Measurements from ENCODE around the gene TMEM54. TPM values are rescaled to one million over a fixed set of nuclear protein-coding genes. Genes with fewer than 3 reads are reported as not detected.

TMEM54 gene
- total and polyA plus RNA-seq, 10 of the 15 experiments (the other 5 are each of a cell fraction or from before 2014, with no cell fraction given), result 0.07 to 0.94 (median 0.56) TPM; not detected in 1

- FAIRE-seq (no peak), ATAC-seq (no peak), DNase-seq (ENCODE audit: low read depth, low spot score) (no peak)
- 31% methylated on average over 19 of the region's 19 CpGs for WGBS (ENCODE audit: insufficient coverage, insufficient replicate concordance, low lambda C conversion rate, missing lambda C conversion rate)
- ChIA-PET SMC1A (ENCODE audit: uncharacterized antibody, unreplicated experiment) (no interaction called here), POLR2A (no interaction called here), CTCF (interaction anchor here (2.1 kb wide), 1 partner anchor 11 kb away, joined by 7 read pairs; no protein-coding TSS in a partner anchor), RAD21 (ENCODE audit: unreplicated experiment) (no interaction called here)
- Histone ChIP-seq H3K27me3 (replicated peaks in 1 of 2; ENCODE audit: control insufficient read depth in 2 of 2, insufficient read depth in 2 of 2, low read length in 1 of 2) (peaks cover 6 to 8% of the 10 kb centered on the region in 2 experiments), H3K27ac (ENCODE audit: control insufficient read depth, insufficient read depth) (no peak overlapping the region), H3K4me1 (ENCODE audit: control insufficient read depth, insufficient read depth, low read length) (no peaks in the 10 kb centered on the region), H3K79me2 (ENCODE audit: control insufficient read depth, insufficient read depth, low read length) (no peaks in the 10 kb centered on the region), H3K36me3 (ENCODE audit: control insufficient read depth in 2 of 2, insufficient read depth in 2 of 2, low read length in 1 of 2) (no peaks in the 10 kb centered on the region), H3K4me3 (no peak overlapping the region), H3K9me3 (replicated peaks; ENCODE audit: control insufficient read depth, insufficient read depth, low read length) (no peaks in the 10 kb centered on the region), H2AFZ (ENCODE audit: control insufficient read depth, low read depth, low read length) (no peak overlapping the region), H3K9ac (ENCODE audit: control insufficient read depth, insufficient read depth, low read length) (no peak overlapping the region), H3K4me2 (ENCODE audit: control insufficient read depth, insufficient read depth) (no peak overlapping the region), H4K20me1 (ENCODE audit: control insufficient read depth, insufficient read depth) (no peaks in the 10 kb centered on the region)
- in situ Hi-C loops (cut with MboI) (no loop called here), intact Hi-C loops (cut with micrococcal nuclease; ENCODE audit: unreplicated experiment) (no loop called here)
- TF ChIP-seq ELK1 (IDR thresholded peaks at IDR 0.05; ENCODE audit: low read depth, low read length), result no peak
- no peak for TF ChIP-seq CBX5 (IDR thresholded peaks at IDR 0.05; ENCODE audit: low read depth)
- TF ChIP-seq GABPA (IDR thresholded peaks at IDR 0.05; ENCODE audit: low read depth), result no peak
- TF ChIP-seq ZBTB11 (CRISPR knock-in tag; IDR thresholded peaks at IDR 0.05), result no peak
- TF ChIP-seq WRNIP1 (IDR thresholded peaks at IDR 0.05; ENCODE audit: borderline replicate concordance, low read depth, low read length), result no peak
- TF ChIP-seq NFIC (IDR thresholded peaks at IDR 0.05; ENCODE audit: low read depth, low read length), result no peak
- no peak for TF ChIP-seq FOXM1 (IDR thresholded peaks at IDR 0.05; ENCODE audit: low read depth, low read length)
- TF ChIP-seq IRF4 (IDR thresholded peaks at IDR 0.05; ENCODE audit: low read depth, low read length), result no peak
- TF ChIP-seq POLR2A (IDR thresholded peaks at IDR 0.05; ENCODE audit: low read depth, low read length), result no peak
- no peak for TF ChIP-seq YY1 (IDR thresholded peaks at IDR 0.05; ENCODE audit: low read depth, low read length)
- TF ChIP-seq PML (IDR thresholded peaks at IDR 0.05; ENCODE audit: low read length), result no peak
- no peak for TF ChIP-seq ZBTB33 (IDR thresholded peaks at IDR 0.05)
- BruUV-seq (replicated peaks), result no TSS peak
Measured at GRCh38 chr1:32886828-32887414, 14.3 kb downstream of the TMEM54 start.

Measured in GM12878 (cell line).